Hepatocyte (in vitro differentiated cells): ENCODE results near the gene PTS. TPM values are rescaled to one million over a fixed set of nuclear protein-coding genes. Genes with fewer than 3 reads are reported as not detected.
A peak's percentile ranks its signal among the peaks of the same experiment; 100 is the strongest.

ENCODE experiments used
- DNase-seq: peaks from one replicate; pipeline ENCODE4 v3.0.0-alpha.2; 2016; ENCODE audit warnings: low spot score
- H2AFZ ChIP-seq: fragments of 200-600 bp; sonication (generic); 2 replicates; pipeline ENCODE4 v1.6.0; 2016; ENCODE audit warnings: antibody characterized with exemption, mild to moderate bottlenecking
- H3K27ac ChIP-seq: fragments of 200-600 bp; sonication (generic); 2 replicates; pipeline ENCODE4 v1.5.1; 2016; ENCODE audit warnings: mild to moderate bottlenecking
- H3K27me3 ChIP-seq: fragments of 200-600 bp; sonication (generic); 2 replicates; pipeline ENCODE4 v1.6.1; 2016
- H3K36me3 ChIP-seq: fragments of 200-600 bp; sonication (generic); replicated peaks from 2 replicates; pipeline ENCODE4 v1.5.1; 2016; ENCODE audit warnings: low read depth; ENCODE audit not compliant: insufficient read depth
- H3K4me1 ChIP-seq: fragments of 200-600 bp; sonication (generic); 2 replicates; pipeline ENCODE4 v1.5.1; 2016; ENCODE audit warnings: mild to moderate bottlenecking, moderate library complexity; ENCODE audit not compliant: insufficient read depth
- H3K4me2 ChIP-seq: fragments of 200-600 bp; sonication (generic); 2 replicates; pipeline ENCODE4 v1.6.0; 2016
- H3K4me3 ChIP-seq: fragments of 200-600 bp; sonication (generic); 2 replicates; pipeline ENCODE4 v1.5.1; 2016; ENCODE audit warnings: mild to moderate bottlenecking
- H3K79me2 ChIP-seq: fragments of 200-600 bp; sonication (generic); 2 replicates; pipeline ENCODE4 v1.6.0; 2017; ENCODE audit warnings: mild to moderate bottlenecking
- H3K9me2 ChIP-seq: fragments of 200-600 bp; sonication (generic); replicated peaks from 2 replicates; pipeline ENCODE4 v1.6.0; 2017; ENCODE audit warnings: mild to moderate bottlenecking; ENCODE audit not compliant: insufficient read depth
- H3K9me3 ChIP-seq: fragments of 200-600 bp; sonication (generic); 2 replicates; pipeline ENCODE4 v1.5.1; 2016; ENCODE audit warnings: low read depth, mild to moderate bottlenecking
- H4K20me1 ChIP-seq: fragments of 200-600 bp; sonication (generic); 2 replicates; pipeline ENCODE4 v1.6.0; 2016; ENCODE audit warnings: mild to moderate bottlenecking; ENCODE audit not compliant: insufficient read depth, poor library complexity, severe bottlenecking
- EZH2 ChIP-seq: fragments of 200-600 bp; sonication (generic); IDR thresholded peaks from 2 replicates; pipeline ENCODE4 v1.6.1; 2016; ENCODE audit warnings: antibody characterized with exemption, mild to moderate bottlenecking, borderline replicate concordance
- EZH2phosphoT487 ChIP-seq: fragments of 200-600 bp; sonication (generic); IDR thresholded peaks from one replicate; pipeline ENCODE4 v1.6.1; 2018; ENCODE audit warnings: antibody characterized with exemption, mild to moderate bottlenecking, low read depth, moderate library complexity; ENCODE audit not compliant: unreplicated experiment, severe bottlenecking
- WGBS: methylation state at CpG from one replicate; pipeline ENCODE4 v1.1.6; 2016; ENCODE audit warnings: low lambda C conversion rate; ENCODE audit errors: missing lambda C conversion rate; 5-methylcytosine and 5-hydroxymethylcytosine counted together
- polyA plus RNA-seq: library from polyadenylated mRNA; unstranded; fragments of >200 nt; fragmentation: Nextera tagmentation; extraction: Ambion mirVana; gene quantifications from 2 replicates; pipeline ENCODE4 v1.2.1, GENCODE V29; 2016
- total RNA-seq: library from RNA; depleted of rRNA; stranded (reverse); fragments of >200 nt; gene quantifications from 2 replicates; pipeline ENCODE4 v1.2.3, GENCODE V29; 2014
- TF ChIP-seq, protein P1 (sequence below): fragments of 200-600 bp; sonication (generic); IDR thresholded peaks from 2 replicates; pipeline ENCODE4 v1.5.1; 2016; ENCODE audit warnings: antibody characterized with exemption, mild to moderate bottlenecking; ENCODE audit not compliant: poor library complexity

Gene PTS
- total and polyA plus RNA-seq, 2 experiments from 2014 or later, result 44.3 to 84.6 TPM

DNA sequence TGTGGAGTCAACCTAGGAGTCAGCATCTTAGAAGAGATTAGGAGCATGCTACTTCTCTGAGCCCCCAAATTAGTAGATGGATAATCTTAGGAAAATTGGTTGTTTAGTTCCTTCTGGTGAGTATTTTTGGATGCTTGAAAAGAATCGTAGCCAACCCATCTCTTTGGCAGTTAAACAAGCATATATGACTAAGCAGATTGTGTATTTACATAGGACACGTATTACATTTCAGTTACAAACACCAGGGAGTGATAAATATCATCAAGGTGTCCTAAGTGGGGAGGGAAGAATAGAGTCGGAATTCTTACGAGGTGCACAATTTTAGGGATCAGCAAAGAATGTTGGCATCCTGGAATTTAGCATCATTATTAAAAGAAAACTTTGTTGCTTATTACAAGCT, 21.0 kb downstream of the PTS start:
- H2AFZ ChIP-seq, result no peak overlapping the region
- no peaks in the 10 kb centered on the region for H4K20me1 ChIP-seq
- H3K4me1 ChIP-seq, result no peaks in the 10 kb centered on the region
- no peaks in the 10 kb centered on the region for H3K36me3 ChIP-seq
- H3K4me2 ChIP-seq, result no peak overlapping the region
- DNase-seq, result no peak
- no peaks in the 10 kb centered on the region for H3K27me3 ChIP-seq
- no peaks in the 10 kb centered on the region for H3K9me3 ChIP-seq
- WGBS, result 77% methylated on average over 4 of the region's 4 CpGs
- no peak for TF ChIP-seq EZH2phosphoT487
- TF ChIP-seq, protein P1, sequence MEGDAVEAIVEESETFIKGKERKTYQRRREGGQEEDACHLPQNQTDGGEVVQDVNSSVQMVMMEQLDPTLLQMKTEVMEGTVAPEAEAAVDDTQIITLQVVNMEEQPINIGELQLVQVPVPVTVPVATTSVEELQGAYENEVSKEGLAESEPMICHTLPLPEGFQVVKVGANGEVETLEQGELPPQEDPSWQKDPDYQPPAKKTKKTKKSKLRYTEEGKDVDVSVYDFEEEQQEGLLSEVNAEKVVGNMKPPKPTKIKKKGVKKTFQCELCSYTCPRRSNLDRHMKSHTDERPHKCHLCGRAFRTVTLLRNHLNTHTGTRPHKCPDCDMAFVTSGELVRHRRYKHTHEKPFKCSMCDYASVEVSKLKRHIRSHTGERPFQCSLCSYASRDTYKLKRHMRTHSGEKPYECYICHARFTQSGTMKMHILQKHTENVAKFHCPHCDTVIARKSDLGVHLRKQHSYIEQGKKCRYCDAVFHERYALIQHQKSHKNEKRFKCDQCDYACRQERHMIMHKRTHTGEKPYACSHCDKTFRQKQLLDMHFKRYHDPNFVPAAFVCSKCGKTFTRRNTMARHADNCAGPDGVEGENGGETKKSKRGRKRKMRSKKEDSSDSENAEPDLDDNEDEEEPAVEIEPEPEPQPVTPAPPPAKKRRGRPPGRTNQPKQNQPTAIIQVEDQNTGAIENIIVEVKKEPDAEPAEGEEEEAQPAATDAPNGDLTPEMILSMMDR, result no peak
- TF ChIP-seq EZH2, result no peak
- no peak overlapping the region for H3K27ac ChIP-seq
- H3K4me3 ChIP-seq, result no peak overlapping the region
- H3K9me2 ChIP-seq, result no peaks in the 10 kb centered on the region
- H3K79me2 ChIP-seq, result no peaks in the 10 kb centered on the region

DNA sequence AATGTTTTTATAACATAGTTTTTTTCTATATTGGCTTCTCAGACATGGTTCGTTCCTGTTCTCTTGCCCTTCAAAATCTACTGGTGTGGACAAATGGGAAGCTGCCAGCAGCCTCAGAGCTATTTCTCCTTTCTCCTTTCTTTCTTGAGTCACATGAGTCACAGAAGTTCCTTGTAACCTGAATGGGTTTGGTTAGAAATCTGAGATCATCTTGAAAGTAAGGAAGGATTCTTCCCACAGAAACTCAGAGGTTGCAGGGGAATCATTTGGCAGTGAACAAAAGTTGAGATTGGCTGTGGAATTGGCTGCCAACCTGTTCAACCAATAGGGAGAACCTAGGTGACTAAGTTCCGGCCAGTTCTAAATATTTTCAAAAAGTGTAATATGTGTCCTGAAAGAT, 22.0 kb downstream of the PTS start:
- no peak for TF ChIP-seq EZH2
- TF ChIP-seq, protein P1, result no peak
- TF ChIP-seq EZH2phosphoT487, result no peak
- no peaks in the 10 kb centered on the region for H3K9me3 ChIP-seq
- no peaks in the 10 kb centered on the region for H3K4me1 ChIP-seq
- no peaks in the 10 kb centered on the region for H3K79me2 ChIP-seq
- WGBS, result 97% methylated on average over 2 of the region's 2 CpGs
- no peak overlapping the region for H2AFZ ChIP-seq
- no peaks in the 10 kb centered on the region for H3K27me3 ChIP-seq
- H3K27ac ChIP-seq, result no peak overlapping the region
- no peak overlapping the region for H3K4me3 ChIP-seq
- H4K20me1 ChIP-seq, result no peaks in the 10 kb centered on the region
- H3K9me2 ChIP-seq, result no peaks in the 10 kb centered on the region
- no peak overlapping the region for H3K4me2 ChIP-seq
- no peak for DNase-seq
- no peaks in the 10 kb centered on the region for H3K36me3 ChIP-seq

DNA sequence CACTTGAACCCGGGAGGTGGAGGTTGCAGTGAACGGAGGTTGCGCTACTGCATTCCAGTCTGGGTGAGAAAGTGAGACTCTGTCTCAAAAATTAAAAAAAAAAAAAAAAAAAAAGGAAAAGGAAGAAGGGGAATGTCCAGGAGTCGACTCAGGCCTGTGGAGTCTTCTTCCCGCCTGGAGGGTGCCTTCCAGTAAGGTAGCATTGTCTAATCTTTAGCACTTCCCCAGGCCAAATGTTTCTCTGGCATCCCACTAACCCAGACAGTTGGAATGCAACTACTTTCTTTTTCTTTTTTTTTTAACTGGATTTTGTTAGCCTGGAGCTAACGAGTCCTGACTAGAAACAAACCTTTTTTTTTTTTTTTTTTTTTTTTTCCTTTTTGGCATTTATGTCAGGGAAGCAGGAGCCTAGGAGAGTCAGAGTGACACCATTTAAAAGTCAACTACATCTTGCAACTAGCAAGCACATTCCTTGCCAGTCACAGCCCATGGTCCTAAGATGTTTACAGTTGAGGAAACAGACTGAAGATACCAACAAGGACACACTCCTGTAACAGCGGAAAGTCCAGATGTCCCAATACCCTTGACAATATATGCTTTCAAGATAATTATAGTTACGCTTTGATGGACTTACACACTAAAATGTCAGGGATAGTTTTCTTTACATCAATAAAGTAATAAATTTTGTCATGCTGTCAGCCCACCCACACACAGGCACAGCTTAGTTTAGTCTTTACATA, 23.8 kb downstream of the PTS start:
- Histone ChIP-seq H3K9me3 (no peaks in the 10 kb centered on the region), H3K9me2 (no peaks in the 10 kb centered on the region), H3K27ac (peak overlapping the region; percentile 47), H3K36me3 (no peaks in the 10 kb centered on the region), H3K4me1 (no peaks in the 10 kb centered on the region), H3K79me2 (no peaks in the 10 kb centered on the region), H3K4me2 (no peak overlapping the region), H4K20me1 (no peaks in the 10 kb centered on the region), H3K27me3 (no peaks in the 10 kb centered on the region), H3K4me3 (no peak overlapping the region), H2AFZ (no peak overlapping the region)
- DNase-seq, result peak; percentile 16
- WGBS, result 67% methylated on average over 8 of the region's 8 CpGs
- TF ChIP-seq, protein P1, result no peak
- no peak for TF ChIP-seq EZH2phosphoT487
- no peak for TF ChIP-seq EZH2
